ENCODE data around the gene CD37.
"Not testable (repeated sequence)": the region's sequence is repeated elsewhere in the genome, so short reads cannot be mapped to it uniquely, and the experiment has no call there.

CD37 gene, protein sequence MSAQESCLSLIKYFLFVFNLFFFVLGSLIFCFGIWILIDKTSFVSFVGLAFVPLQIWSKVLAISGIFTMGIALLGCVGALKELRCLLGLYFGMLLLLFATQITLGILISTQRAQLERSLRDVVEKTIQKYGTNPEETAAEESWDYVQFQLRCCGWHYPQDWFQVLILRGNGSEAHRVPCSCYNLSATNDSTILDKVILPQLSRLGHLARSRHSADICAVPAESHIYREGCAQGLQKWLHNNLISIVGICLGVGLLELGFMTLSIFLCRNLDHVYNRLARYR

DNA sequence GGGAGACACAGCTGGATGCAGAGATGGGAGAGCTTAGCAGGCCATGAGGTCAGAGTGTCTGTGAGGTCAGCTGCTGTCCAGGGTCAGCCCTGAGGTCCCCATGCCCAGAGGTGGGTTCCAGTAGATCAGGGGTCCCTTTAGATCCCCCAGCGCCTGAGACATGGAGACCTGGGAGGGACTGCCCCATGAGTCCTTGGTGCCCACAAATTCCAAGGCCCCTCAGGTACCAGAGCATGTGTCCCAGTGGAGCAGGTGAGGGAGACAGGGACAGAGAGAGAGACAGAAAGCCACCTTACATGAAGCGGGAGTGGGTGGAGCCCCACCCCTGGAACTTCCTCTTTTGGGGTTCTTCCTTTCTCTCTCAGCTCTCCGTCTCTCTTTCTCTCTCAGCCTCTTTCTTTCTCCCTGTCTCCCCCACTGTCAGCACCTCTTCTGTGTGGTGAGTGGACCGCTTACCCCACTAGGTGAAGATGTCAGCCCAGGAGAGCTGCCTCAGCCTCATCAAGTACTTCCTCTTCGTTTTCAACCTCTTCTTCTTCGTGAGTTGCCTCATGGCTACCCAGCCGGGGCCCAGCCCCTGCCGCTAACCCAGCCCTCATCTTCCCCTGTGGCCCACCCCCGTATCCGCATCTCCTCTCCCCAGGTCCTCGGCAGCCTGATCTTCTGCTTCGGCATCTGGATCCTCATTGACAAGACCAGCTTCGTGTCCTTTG lies at the start of gene CD37:
TSS of gene CD37 (plus strand) at position 336 of the 713 bp plus-strand sequence. CDS start at position 471, 135 bp downstream.
- no peak for TF ChIP-seq ISL1 (CRISPR knock-in tag; IDR thresholded peaks at IDR 0.05)
- no peak for TF ChIP-seq TOX (CRISPR knock-in tag; IDR thresholded peaks at IDR 0.05; ENCODE audit: borderline replicate concordance)
- TF ChIP-seq, protein P1, sequence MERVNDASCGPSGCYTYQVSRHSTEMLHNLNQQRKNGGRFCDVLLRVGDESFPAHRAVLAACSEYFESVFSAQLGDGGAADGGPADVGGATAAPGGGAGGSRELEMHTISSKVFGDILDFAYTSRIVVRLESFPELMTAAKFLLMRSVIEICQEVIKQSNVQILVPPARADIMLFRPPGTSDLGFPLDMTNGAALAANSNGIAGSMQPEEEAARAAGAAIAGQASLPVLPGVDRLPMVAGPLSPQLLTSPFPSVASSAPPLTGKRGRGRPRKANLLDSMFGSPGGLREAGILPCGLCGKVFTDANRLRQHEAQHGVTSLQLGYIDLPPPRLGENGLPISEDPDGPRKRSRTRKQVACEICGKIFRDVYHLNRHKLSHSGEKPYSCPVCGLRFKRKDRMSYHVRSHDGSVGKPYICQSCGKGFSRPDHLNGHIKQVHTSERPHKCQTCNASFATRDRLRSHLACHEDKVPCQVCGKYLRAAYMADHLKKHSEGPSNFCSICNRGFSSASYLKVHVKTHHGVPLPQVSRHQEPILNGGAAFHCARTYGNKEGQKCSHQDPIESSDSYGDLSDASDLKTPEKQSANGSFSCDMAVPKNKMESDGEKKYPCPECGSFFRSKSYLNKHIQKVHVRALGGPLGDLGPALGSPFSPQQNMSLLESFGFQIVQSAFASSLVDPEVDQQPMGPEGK (CRISPR knock-in tag; IDR thresholded peaks at IDR 0.05; ENCODE audit: borderline replicate concordance): no peak
- TF ChIP-seq TCF4 (CRISPR knock-in tag; IDR thresholded peaks at IDR 0.05; ENCODE audit: borderline replicate concordance): no peak
- TF ChIP-seq, protein P2, sequence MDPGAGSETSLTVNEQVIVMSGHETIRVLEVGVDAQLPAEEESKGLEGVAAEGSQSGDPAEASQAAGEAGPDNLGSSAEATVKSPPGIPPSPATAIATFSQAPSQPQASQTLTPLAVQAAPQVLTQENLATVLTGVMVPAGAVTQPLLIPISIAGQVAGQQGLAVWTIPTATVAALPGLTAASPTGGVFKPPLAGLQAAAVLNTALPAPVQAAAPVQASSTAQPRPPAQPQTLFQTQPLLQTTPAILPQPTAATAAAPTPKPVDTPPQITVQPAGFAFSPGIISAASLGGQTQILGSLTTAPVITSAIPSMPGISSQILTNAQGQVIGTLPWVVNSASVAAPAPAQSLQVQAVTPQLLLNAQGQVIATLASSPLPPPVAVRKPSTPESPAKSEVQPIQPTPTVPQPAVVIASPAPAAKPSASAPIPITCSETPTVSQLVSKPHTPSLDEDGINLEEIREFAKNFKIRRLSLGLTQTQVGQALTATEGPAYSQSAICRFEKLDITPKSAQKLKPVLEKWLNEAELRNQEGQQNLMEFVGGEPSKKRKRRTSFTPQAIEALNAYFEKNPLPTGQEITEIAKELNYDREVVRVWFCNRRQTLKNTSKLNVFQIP (CRISPR knock-in tag; IDR thresholded peaks at IDR 0.05; ENCODE audit: borderline replicate concordance, low read depth): no peak
- TF ChIP-seq, protein P3, sequence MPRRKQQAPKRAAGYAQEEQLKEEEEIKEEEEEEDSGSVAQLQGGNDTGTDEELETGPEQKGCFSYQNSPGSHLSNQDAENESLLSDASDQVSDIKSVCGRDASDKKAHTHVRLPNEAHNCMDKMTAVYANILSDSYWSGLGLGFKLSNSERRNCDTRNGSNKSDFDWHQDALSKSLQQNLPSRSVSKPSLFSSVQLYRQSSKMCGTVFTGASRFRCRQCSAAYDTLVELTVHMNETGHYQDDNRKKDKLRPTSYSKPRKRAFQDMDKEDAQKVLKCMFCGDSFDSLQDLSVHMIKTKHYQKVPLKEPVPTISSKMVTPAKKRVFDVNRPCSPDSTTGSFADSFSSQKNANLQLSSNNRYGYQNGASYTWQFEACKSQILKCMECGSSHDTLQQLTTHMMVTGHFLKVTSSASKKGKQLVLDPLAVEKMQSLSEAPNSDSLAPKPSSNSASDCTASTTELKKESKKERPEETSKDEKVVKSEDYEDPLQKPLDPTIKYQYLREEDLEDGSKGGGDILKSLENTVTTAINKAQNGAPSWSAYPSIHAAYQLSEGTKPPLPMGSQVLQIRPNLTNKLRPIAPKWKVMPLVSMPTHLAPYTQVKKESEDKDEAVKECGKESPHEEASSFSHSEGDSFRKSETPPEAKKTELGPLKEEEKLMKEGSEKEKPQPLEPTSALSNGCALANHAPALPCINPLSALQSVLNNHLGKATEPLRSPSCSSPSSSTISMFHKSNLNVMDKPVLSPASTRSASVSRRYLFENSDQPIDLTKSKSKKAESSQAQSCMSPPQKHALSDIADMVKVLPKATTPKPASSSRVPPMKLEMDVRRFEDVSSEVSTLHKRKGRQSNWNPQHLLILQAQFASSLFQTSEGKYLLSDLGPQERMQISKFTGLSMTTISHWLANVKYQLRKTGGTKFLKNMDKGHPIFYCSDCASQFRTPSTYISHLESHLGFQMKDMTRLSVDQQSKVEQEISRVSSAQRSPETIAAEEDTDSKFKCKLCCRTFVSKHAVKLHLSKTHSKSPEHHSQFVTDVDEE (CRISPR knock-in tag; IDR thresholded peaks at IDR 0.05): no peak
- TF ChIP-seq PPARA (CRISPR knock-in tag; IDR thresholded peaks at IDR 0.05; ENCODE audit: borderline replicate concordance): no peak
- TF ChIP-seq GLIS3 (CRISPR knock-in tag; IDR thresholded peaks at IDR 0.05): no peak
- TF ChIP-seq ARNTL (CRISPR knock-in tag; IDR thresholded peaks at IDR 0.05; ENCODE audit: borderline replicate concordance, low read depth): no peak
- no peak for TF ChIP-seq BACH2 (CRISPR knock-in tag; IDR thresholded peaks at IDR 0.05; ENCODE audit: borderline replicate concordance)
- no peak for TF ChIP-seq ZNF565 (CRISPR knock-in tag; conservative IDR thresholded peaks at IDR 0.05; ENCODE audit: low read depth)
- TF ChIP-seq ZNF8 (CRISPR knock-in tag; IDR thresholded peaks at IDR 0.05): no peak
- no peak for TF ChIP-seq ESRRG (CRISPR knock-in tag; IDR thresholded peaks at IDR 0.05)
- TF ChIP-seq ZNF70 (CRISPR knock-in tag; IDR thresholded peaks at IDR 0.05): no peak
- ATAC-seq: no peak

DNA sequence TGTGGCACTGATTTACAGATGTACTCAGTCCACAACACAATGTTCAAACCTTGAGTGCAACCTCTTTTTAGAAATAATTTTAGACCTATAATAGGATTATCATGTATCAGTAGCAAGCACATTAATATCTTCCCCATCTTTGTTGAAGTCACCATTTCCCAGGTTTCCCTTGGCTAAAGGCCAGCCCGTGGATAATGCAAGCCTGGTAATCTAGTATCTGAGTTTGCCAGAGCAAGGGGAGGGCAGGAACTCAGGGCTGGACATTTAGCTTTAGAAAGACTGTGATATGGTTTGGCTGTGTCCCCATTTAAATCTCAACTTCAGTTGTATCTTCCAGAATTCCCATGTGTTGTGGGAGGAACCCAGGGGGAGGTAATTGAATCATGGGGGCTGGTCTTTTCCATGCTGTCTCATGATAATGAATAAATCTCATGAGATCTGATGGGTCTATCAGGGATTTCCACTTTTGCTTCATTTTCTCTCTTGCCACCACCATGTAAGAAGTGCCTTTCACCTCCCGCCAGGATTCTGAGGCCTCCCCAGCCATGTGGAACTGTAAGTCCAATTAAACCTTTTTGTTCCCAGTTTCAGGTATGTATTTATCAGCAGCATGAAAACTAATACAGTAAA lies 48.0 kb upstream of the CD37 start:
- no peak for ATAC-seq
- no peak for TF ChIP-seq ISL1 (CRISPR knock-in tag; IDR thresholded peaks at IDR 0.05)
- no peak for TF ChIP-seq GLIS3 (CRISPR knock-in tag; IDR thresholded peaks at IDR 0.05)
- no peak for TF ChIP-seq ZC3H10 (CRISPR knock-in tag; IDR thresholded peaks at IDR 0.05)
- no peak for TF ChIP-seq ZFP30 (CRISPR knock-in tag; IDR thresholded peaks at IDR 0.05)
- no peak for TF ChIP-seq OSR1 (CRISPR knock-in tag; IDR thresholded peaks at IDR 0.05)
- no peak for TF ChIP-seq TOX (CRISPR knock-in tag; IDR thresholded peaks at IDR 0.05; ENCODE audit: borderline replicate concordance)
- TF ChIP-seq, protein P3 (CRISPR knock-in tag; IDR thresholded peaks at IDR 0.05): no peak
- TF ChIP-seq, protein P2 (CRISPR knock-in tag; IDR thresholded peaks at IDR 0.05; ENCODE audit: borderline replicate concordance, low read depth): no peak
- TF ChIP-seq CSDC2 (CRISPR knock-in tag; IDR thresholded peaks at IDR 0.05): no peak

DNA sequence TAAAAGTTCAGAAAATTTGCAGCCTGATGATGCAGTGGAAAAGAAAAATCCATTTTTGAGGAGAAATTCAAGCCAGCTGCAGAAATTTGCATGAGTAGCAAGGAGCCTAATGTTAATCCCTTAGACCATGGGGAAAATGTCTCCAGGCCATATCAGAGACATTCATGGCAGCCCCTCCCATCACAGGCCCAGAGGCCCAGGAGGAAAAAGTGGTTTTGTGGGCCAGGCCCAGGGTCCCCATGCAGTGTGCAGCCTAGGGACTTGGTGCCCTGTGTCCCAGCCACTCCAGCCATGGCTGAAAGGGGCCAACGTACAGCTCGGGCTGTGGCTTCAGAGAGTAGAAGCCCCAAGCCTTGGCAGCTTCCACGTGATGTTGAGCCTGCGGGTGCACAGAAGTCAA lies 47.0 kb upstream of the CD37 start:
- not testable (repeated sequence) for ATAC-seq

DNA sequence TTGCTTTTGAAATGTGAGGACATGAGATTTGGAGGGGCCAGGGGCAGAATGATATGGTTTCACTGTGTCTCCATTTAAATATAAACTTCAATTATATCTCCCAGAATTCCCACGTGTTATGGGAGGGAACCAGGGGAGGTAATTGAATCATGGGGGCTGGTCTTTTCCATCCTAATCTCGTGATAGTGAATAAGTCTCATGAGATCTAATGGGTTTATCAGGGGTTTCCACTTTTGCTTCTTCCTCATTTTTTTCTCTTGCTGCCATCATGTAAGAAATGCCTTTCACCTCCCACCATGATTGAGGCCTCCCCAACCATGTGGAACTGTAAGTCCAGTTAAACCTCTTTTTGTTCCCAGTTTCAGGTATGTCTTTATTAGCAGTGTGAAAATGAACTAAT lies 45.9 kb upstream of the CD37 start:
- not testable (repeated sequence) for ATAC-seq

Data from SK-N-SH treated with all-trans-retinoic acid at 6 μM for 48 hours (cell line).